Gastroesophageal sphincter (tissue), 4 donors: Measurements from ENCODE around the gene HTRA3. TPM values are rescaled to one million over a fixed set of nuclear protein-coding genes. Genes with fewer than 3 reads are reported as not detected.
A peak's percentile ranks its signal among the peaks of the same experiment; 100 is the strongest.

Experiments used
- ATAC-seq: fragments of 150-250 bp; one replicate; pipeline ENCODE4 v1.9.1; 2016; ENCODE audit warnings: mild to moderate bottlenecking, moderate library complexity
- H3K27ac ChIP-seq, 4 donors: fragments of 200-600 bp; sonication (generic) in 3 of 4; 1 replicate in 3 of 4; 2 replicates in 1 of 4; pipeline ENCODE4 v1.5.1; 2016 to 2019
- H3K27me3 ChIP-seq: fragments of 200-600 bp; sonication (generic); one replicate; pipeline ENCODE4 v1.5.1; 2019
- H3K36me3 ChIP-seq, 2 donors: fragments of 200-600 bp; sonication (generic); one replicate each; pipeline ENCODE4 v1.5.1; 2019; ENCODE audit warnings: control low read depth in 1 of 2
- H3K4me1 ChIP-seq, 3 donors: fragments of 200-600 bp; sonication (generic); 1 replicate in 2 of 3; 2 replicates in 1 of 3; pipeline ENCODE4 v1.5.1; 2016 to 2019; ENCODE audit warnings: control low read depth in 2 of 3
- H3K4me3 ChIP-seq, 2 donors: fragments of 200-600 bp; sonication (generic); one replicate each; pipeline ENCODE4 v1.5.1; 2019; ENCODE audit warnings: mild to moderate bottlenecking in 1 of 2, moderate library complexity in 1 of 2
- H3K9me3 ChIP-seq, 3 donors: fragments of 200-600 bp; sonication (generic); one replicate each; pipeline ENCODE4 v1.5.1; 2017 to 2019; ENCODE audit warnings: control low read depth in 2 of 3
- EP300 ChIP-seq: sonication (generic); formaldehyde crosslinking; IDR thresholded peaks from one replicate; pipeline ENCODE4 v1.6.1; 2017; ENCODE audit warnings: antibody characterized with exemption, mild to moderate bottlenecking
- POLR2A ChIP-seq, 2 donors: fragments of 450-650 bp; IDR thresholded peaks; one replicate each; pipeline ENCODE4 v1.6.1; 2017; ENCODE audit warnings: antibody characterized with exemption in 2 of 2, mild to moderate bottlenecking in 2 of 2, moderate library complexity in 1 of 2
- POLR2AphosphoS5 ChIP-seq: sonication (generic); formaldehyde crosslinking; IDR thresholded peaks from one replicate; pipeline ENCODE4 v1.6.1; 2017; ENCODE audit warnings: antibody characterized with exemption
- WGBS, 2 donors: methylation state at CpG; one replicate each; pipeline ENCODE4 v1.1.5; 2018; ENCODE audit warnings: low coverage in 1 of 2; 5-methylcytosine and 5-hydroxymethylcytosine counted together
- total RNA-seq, 4 donors: library from RNA; depleted of rRNA; stranded (reverse); fragments of >200 nt; gene quantifications; one replicate each; pipeline ENCODE4 v1.1.0, GENCODE V29; 2016
- TF ChIP-seq, protein P1 (sequence below), 4 experiments: fragments of 200-600 bp in 2 of 4; fragments of 450-650 bp in 2 of 4; sonication (generic) in 1 of 4; IDR thresholded peaks; one replicate each; pipeline ENCODE4 v1.5.1; 2017 to 2019; ENCODE audit warnings: antibody characterized with exemption in 4 of 4, mild to moderate bottlenecking in 2 of 4, moderate library complexity in 2 of 4

HTRA3 gene
- total RNA-seq: 10 to 100 TPM; 30.2 to 80.5 (median 59.9) TPM

DNA sequence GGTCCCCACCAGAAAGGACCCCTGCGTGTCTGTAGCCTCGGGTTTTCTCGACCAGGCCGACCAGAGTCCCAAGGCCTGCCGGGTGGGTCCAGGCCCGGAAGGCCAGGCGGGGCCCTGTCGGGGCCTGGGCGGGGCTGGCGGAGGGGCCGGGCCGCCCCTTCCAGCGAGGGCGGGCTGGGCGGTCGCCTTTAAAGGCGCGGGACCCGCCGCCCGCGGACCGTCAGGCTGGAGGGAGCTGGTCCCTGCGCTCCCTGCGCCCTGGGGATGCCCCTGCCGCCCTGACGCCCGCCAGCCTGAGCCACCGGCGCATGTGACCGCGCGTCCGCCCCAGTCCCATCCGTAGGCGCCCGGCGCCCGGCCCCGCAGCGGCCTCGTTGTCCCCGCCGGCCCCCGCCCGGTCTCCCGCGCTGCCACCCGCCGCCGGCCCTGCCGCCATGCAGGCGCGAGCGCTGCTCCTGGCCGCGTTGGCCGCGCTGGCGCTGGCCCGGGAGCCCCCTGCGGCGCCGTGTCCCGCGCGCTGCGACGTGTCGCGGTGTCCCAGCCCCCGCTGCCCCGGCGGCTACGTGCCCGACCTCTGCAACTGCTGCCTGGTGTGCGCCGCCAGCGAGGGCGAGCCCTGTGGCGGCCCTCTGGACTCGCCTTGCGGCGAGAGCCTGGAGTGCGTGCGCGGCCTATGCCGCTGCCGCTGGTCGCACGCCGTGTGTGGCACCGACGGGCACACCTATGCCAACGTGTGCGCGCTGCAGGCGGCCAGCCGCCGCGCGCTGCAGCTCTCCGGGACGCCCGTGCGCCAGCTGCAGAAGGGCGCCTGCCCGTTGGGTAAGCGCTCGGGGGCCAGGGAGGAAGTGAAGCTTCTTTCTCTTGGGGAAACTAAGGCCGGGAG lies at the start of gene HTRA3:
Gene HTRA3 (plus strand): TSS at position 220 of the 883 bp plus-strand sequence. CDS start 215 bp downstream, at position 435.
- peaks cover 0 to 76% (median 46%) of the 10 kb centered on the region in 3 donors for H3K4me1 ChIP-seq
- ATAC-seq: peak; percentile 82
- no CpG with 5 or more reads among the region's 111 CpGs for WGBS, 2 donors
- H3K27me3 ChIP-seq: peaks cover 11% of the 10 kb centered on the region
- H3K9me3 ChIP-seq: no peaks in the 10 kb centered on the region
- peak within 1 kb of the TSS; percentile 48 to 65 for H3K4me3 ChIP-seq
- H3K36me3 ChIP-seq: no peaks in the 10 kb centered on the region
- H3K27ac ChIP-seq: peak within 1 kb of the TSS; percentile 30 to 90 (median 81)
- TF ChIP-seq, protein P1, sequence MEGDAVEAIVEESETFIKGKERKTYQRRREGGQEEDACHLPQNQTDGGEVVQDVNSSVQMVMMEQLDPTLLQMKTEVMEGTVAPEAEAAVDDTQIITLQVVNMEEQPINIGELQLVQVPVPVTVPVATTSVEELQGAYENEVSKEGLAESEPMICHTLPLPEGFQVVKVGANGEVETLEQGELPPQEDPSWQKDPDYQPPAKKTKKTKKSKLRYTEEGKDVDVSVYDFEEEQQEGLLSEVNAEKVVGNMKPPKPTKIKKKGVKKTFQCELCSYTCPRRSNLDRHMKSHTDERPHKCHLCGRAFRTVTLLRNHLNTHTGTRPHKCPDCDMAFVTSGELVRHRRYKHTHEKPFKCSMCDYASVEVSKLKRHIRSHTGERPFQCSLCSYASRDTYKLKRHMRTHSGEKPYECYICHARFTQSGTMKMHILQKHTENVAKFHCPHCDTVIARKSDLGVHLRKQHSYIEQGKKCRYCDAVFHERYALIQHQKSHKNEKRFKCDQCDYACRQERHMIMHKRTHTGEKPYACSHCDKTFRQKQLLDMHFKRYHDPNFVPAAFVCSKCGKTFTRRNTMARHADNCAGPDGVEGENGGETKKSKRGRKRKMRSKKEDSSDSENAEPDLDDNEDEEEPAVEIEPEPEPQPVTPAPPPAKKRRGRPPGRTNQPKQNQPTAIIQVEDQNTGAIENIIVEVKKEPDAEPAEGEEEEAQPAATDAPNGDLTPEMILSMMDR (IDR thresholded peaks at IDR 0.05): peak in 2 of 4 experiments; percentile 13 to 27
- TF ChIP-seq EP300: no peak
- TF ChIP-seq POLR2A (IDR thresholded peaks at IDR 0.05): peak; percentile 87 to 94
- peak; percentile 52 for TF ChIP-seq POLR2AphosphoS5

DNA sequence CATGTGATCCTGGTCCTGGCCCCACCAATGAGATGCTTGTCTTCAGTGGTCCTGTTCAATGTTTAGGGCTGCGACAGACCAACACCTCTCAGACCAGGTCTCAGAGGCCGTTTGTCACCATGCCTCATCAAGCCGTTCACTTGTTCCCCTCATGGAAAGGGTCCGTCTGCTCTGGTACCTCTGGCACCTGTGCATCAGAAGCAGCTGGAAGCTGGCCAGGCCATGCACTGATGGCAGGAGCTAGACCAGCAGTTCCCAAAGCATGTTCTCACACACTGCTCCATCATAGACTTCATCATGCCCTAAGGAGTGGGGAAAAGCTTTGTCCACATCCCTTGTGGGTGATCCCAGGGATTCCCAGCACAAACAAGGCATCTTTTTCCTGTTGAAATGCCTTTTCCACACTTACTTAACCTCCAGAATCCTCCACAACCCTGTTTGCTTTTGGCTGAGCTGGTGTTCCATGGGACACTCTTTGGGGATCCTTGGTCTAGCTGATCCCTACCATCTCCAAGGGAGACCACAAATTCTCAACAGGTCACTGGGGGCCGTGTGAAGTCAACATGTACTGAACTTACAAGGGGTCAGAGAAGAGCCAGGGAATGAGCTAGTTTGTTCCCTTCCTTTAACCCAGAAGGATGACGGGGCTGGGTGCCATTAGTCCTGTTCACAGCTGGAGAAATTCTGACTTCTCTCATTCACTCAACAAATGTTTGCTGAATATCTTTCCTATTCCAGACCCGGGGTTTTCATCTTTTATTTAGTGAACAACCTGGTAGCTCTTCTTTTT lies 48.7 kb upstream of the HTRA3 start:
- TF ChIP-seq EP300 (no peak), POLR2A (IDR thresholded peaks at IDR 0.05) (no peak), POLR2AphosphoS5 (no peak)
- TF ChIP-seq, protein P1 (IDR thresholded peaks at IDR 0.05): no peak
- WGBS, 2 donors: 67 to 88% methylated on average over 2 of the region's 7 CpGs

DNA sequence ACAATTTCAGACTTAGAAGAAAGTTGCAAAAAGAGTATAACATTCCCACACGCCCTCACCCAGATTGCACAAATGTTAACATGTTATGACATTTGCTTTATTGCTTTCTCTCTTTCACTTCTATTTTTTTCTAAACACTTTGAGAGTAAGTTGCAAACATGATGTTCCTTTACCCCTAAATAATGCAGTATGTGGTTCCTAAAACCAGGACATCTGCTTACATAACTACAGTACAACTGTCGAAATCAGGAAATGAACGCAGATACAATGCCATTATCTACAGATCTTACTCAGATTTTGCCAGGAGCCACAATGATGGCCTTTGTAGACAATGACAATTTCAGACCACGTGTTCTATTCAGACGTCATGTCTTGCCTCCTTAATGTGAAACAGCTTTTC lies 48.1 kb upstream of the HTRA3 start:
- no peak for TF ChIP-seq POLR2AphosphoS5
- TF ChIP-seq EP300: no peak
- TF ChIP-seq, protein P1 (IDR thresholded peaks at IDR 0.05): no peak
- no peak for TF ChIP-seq POLR2A (IDR thresholded peaks at IDR 0.05)
- H3K27me3 ChIP-seq: no peaks in the 10 kb centered on the region
- ATAC-seq: peak; percentile 71
- no peak overlapping the region for H3K4me3 ChIP-seq
- peaks cover 0 to 21% of the 10 kb centered on the region in 2 donors for H3K36me3 ChIP-seq
- H3K27ac ChIP-seq: peak overlapping the region in 1 of 4 donors; percentile 33
- no peaks in the 10 kb centered on the region for H3K4me1 ChIP-seq
- no peaks in the 10 kb centered on the region for H3K9me3 ChIP-seq
- WGBS, 2 donors: 57 to 68% methylated on average over 5 of the region's 5 CpGs

More for the DNA sequence above, 48.7 kb upstream of the HTRA3 start:
- Histone ChIP-seq H3K27ac (peak overlapping the region in 1 of 4 donors; percentile 16), H3K4me3 (no peak overlapping the region), H3K36me3 (peaks cover 0 to 27% of the 10 kb centered on the region in 2 donors), H3K4me1 (no peaks in the 10 kb centered on the region), H3K27me3 (no peaks in the 10 kb centered on the region), H3K9me3 (no peaks in the 10 kb centered on the region)
- ATAC-seq: no peak

DNA sequence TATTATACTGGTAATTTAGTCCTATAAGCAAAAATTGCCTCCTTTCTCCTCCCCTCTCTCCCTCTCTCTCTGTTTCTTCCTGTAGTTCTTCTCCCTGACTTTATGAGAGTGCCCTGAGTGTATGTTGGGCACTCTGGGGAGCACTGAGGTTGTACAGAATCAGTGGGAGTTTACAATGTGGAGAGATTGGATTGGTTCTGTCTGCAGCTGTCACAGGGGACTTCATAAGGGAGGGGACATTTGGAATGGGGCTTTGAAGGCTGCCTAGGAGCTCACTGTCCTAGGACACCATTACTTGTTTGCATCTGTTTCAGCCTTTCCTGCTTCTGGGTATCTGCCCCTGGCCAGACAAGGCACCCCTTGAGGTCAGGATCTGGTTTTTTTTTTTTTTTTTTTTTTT lies 47.6 kb upstream of the HTRA3 start:
- H3K36me3 ChIP-seq: peaks cover 0 to 16% of the 10 kb centered on the region in 2 donors
- TF ChIP-seq POLR2AphosphoS5 (no peak), EP300 (no peak)
- TF ChIP-seq, protein P1 (IDR thresholded peaks at IDR 0.05): no peak
- no peaks in the 10 kb centered on the region for H3K9me3 ChIP-seq
- no peaks in the 10 kb centered on the region for H3K4me1 ChIP-seq
- H3K27ac ChIP-seq: peak overlapping the region in 3 of 4 donors; percentile 31 to 48 (median 33)
- H3K4me3 ChIP-seq: no peak overlapping the region
- no peaks in the 10 kb centered on the region for H3K27me3 ChIP-seq
- no peak for ATAC-seq
